ENCODE measurements around the gene BNIPL.

The BNIPL gene

GRCh38 chr1:151056149-151056548 lies 19.8 kb downstream of the BNIPL start:
- in situ Hi-C loops (cut with MboI; ENCODE audit: low sequenced_read_pairs) = no loop called here

GRCh38 chr1:151058692-151059091 lies 22.3 kb downstream of the BNIPL start:
- in situ Hi-C loops (cut with MboI; ENCODE audit: low sequenced_read_pairs) = no loop called here

- in situ Hi-C loops (cut with MboI; ENCODE audit: low sequenced_read_pairs) = no loop called here
Observed at GRCh38 chr1:151059109-151060006, 23.0 kb downstream of the BNIPL start, which contains the start of gene CDC42SE1. TSS of gene CDC42SE1 (minus strand) at chr1:151059622. CDS start at chr1:151055730, 3,892 bp downstream.

- in situ Hi-C loops (cut with MboI; ENCODE audit: low sequenced_read_pairs) = no loop called here
Observed at GRCh38 chr1:151060007-151060656, 23.7 kb downstream of the BNIPL start, which contains the start of gene MLLT11. TSS of gene MLLT11 (plus strand) at chr1:151060397. CDS start at chr1:151067225, 6,828 bp downstream.

- in situ Hi-C loops (cut with MboI; ENCODE audit: low sequenced_read_pairs) = no loop called here
Observed at GRCh38 chr1:151060657-151061421, 24.5 kb downstream of the BNIPL start.

- in situ Hi-C loops (cut with MboI; ENCODE audit: low sequenced_read_pairs) = no loop called here
Observed at GRCh38 chr1:151061704-151062103, 25.3 kb downstream of the BNIPL start.

- in situ Hi-C loops (cut with MboI; ENCODE audit: low sequenced_read_pairs) = no loop called here
Observed at GRCh38 chr1:151062741-151063371, 26.5 kb downstream of the BNIPL start.

- in situ Hi-C loops (cut with MboI; ENCODE audit: low sequenced_read_pairs) = no loop called here
Observed at GRCh38 chr1:151065089-151065645, 28.8 kb downstream of the BNIPL start.

- in situ Hi-C loops (cut with MboI; ENCODE audit: low sequenced_read_pairs) = no loop called here
Observed at GRCh38 chr1:151067185-151067584, 30.8 kb downstream of the BNIPL start.

GRCh38 chr1:151069103-151069486 lies 32.7 kb downstream of the BNIPL start:
- in situ Hi-C loops (cut with MboI; ENCODE audit: low sequenced_read_pairs) = no loop called here

GRCh38 chr1:151070474-151071276 lies 34.3 kb downstream of the BNIPL start, which contains the start of gene GABPB2:
TSS of gene GABPB2 (plus strand) at chr1:151070761. CDS start at chr1:151088190, 17,429 bp downstream.
- in situ Hi-C loops (cut with MboI; ENCODE audit: low sequenced_read_pairs) = no loop called here

- in situ Hi-C loops (cut with MboI; ENCODE audit: low sequenced_read_pairs) = no loop called here
Observed at GRCh38 chr1:151072224-151072623, 35.8 kb downstream of the BNIPL start.

- in situ Hi-C loops (cut with MboI; ENCODE audit: low sequenced_read_pairs) = no loop called here
Observed at GRCh38 chr1:151085953-151086559, 49.7 kb downstream of the BNIPL start.

Measured in hTERT RPE-1 (cell line).